D721Med (cell line): ENCODE data around the gene PAIP2.

Experiments used
- DNase-seq: peaks from one replicate; pipeline ENCODE4 v3.0.0; 2011; ENCODE audit warnings: low spot score; ENCODE audit not compliant: insufficient read length
- FAIRE-seq: peaks from 2 replicates; lab custom pipeline; 2011; peaks lifted over from hg19 to GRCh38; lab: Jason Lieb, UNC
- CTCF ChIP-seq: IDR thresholded peaks from 2 replicates; pipeline ENCODE4 v1.5.1; 2012; ENCODE audit warnings: mild to moderate bottlenecking, control low read depth; ENCODE audit not compliant: insufficient read depth; ENCODE audit errors: missing control alignments

PAIP2 gene

GRCh38 chr5:139378941-139379361 is 37.3 kb downstream of the PAIP2 start:
- FAIRE-seq (no peak), DNase-seq (peak; percentile 12)
- TF ChIP-seq CTCF, result no peak

GRCh38 chr5:139379626-139380449 is 38.2 kb downstream of the PAIP2 start:
- FAIRE-seq (no peak), DNase-seq (peak; percentile 11)
- no peak for TF ChIP-seq CTCF

GRCh38 chr5:139381837-139382761 is 40.4 kb downstream of the PAIP2 start:
- DNase-seq (peak; percentile 13), FAIRE-seq (no peak)
- TF ChIP-seq CTCF, result no peak

GRCh38 chr5:139382807-139383206 is 41.2 kb downstream of the PAIP2 start:
- no peak for DNase-seq
- TF ChIP-seq CTCF, result no peak
- no peak for FAIRE-seq

DNA sequence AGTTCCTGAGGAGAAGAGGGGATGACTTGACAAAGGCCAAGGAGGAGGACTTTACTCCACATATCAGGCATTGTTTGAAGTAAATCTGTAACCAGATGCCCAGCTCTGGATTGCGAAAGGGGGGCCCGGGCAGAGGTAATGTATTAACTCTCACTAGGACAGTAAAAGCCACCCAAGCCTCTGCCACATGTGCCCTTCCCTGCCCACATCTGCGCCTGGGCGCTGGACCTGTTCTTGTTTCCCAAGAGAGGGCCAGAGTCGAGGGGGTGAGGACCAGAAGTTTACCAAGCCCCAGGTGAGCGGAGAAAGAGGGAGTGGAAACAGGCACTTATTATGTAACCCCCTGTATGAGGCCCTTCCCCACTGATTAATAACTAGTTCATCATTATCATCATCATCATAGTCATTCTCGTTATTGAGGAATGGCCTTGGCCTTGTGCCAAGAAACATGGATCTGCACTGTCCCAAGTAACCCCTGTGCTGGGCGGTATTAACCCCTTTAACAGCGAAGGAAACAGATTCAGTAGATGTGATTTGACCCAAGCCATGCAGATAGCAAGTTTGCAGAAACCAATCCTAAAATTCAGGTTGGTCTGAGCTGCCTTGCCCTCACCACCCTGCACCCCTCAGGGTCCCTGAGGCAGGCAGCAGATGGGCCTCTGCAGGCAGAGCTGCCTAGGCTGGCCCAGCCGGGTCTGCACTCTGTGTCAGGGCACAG is 41.8 kb downstream of the PAIP2 start, which contains the start of gene SLC23A1:
Gene SLC23A1, minus strand, starts transcription at position 23 of the 718 bp plus-strand sequence. CDS start 44 bp downstream, outside the sequence.
- TF ChIP-seq CTCF, result no peak
- no peak for FAIRE-seq
- DNase-seq, result peak; percentile 8

DNA sequence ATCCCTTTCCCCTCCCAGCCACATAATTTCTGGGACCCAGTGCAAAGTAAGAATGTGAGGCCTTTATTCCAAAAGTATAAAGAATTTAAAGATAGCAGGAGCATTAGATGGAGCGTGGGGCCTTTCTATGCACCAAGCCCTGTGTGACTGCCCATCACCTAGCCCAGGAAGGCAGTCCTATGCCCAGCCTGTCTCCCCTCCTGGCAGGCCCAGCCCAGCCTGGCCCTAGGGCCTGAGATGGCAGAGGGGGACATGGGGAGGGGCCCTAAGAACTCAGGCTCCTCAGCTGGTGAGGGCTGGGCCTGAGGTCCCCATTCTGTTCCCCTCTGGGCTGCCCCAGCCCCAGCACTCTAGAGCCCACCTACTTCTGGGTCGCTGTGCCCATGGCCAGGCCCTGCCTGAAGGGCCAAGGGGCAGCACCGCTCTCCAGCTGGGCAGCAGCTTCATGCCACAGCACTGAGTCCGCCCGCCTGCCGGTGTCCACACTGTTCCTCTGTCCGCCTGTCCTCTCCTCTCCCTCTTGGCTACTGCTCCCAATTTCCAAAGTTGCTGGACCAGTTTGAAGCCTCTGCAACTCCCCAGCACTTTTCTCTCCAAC is 42.4 kb downstream of the PAIP2 start:
- DNase-seq, result peak; percentile 8
- no peak for FAIRE-seq
- TF ChIP-seq CTCF, result no peak
